ENCODE results near the gene SHROOM2. TPM values are rescaled to one million over a fixed set of nuclear protein-coding genes. Genes with fewer than 3 reads are reported as not detected.

Gene SHROOM2
- total RNA-seq, 1 experiment from 2014 or later, result 5.3 TPM

GRCh38 chrX:9861711-9862110 is 75.5 kb downstream of the SHROOM2 start:
- intact Hi-C loops (cut with micrococcal nuclease), result no loop called here
- no peak overlapping the region for H3K4me2 ChIP-seq (ENCODE audit: low read length)
- H4K20me1 ChIP-seq (ENCODE audit: insufficient read depth), result no peaks in the 10 kb centered on the region
- no peak overlapping the region for H3K4me3 ChIP-seq (replicated peaks in 1 of 2; ENCODE audit: low read depth in 1 of 2, low read length in 2 of 2)
- H3K27ac ChIP-seq (ENCODE audit: low read depth, low read length), result no peak overlapping the region
- ChIA-PET RAD21 (ENCODE audit: low non-redundant PET in 1 of 2, low total read pairs in 2 of 2, uncharacterized antibody in 2 of 2, unreplicated experiment in 2 of 2) (no interaction called here), POLR2A (no interaction called here), CTCF (no interaction called here)
- no peak for DNase-seq (ENCODE audit: low read depth, low spot score)
- no peaks in the 10 kb centered on the region for H3K9me2 ChIP-seq (ENCODE audit: insufficient read depth)
- H3K27me3 ChIP-seq (ENCODE audit: insufficient read depth, low read length), result no peaks in the 10 kb centered on the region
- H2AFZ ChIP-seq (ENCODE audit: low read depth, low read length, poor library complexity, severe bottlenecking), result no peak overlapping the region
- H3K9ac ChIP-seq (ENCODE audit: low read length), result no peak overlapping the region
- no peak for ATAC-seq
- peaks cover 10 to 20% of the 10 kb centered on the region in 2 experiments for H3K4me1 ChIP-seq (ENCODE audit: control insufficient read depth in 1 of 2, insufficient read depth in 2 of 2, low read length in 2 of 2)
- no TSS peak for BruUV-seq (replicated peaks)
- H3K9me3 ChIP-seq (ENCODE audit: control insufficient read depth in 1 of 2, insufficient read depth in 1 of 2, low read depth in 1 of 2, low read length in 2 of 2), result no peaks in the 10 kb centered on the region
- no peak for TF ChIP-seq RAD21 (IDR thresholded peaks at IDR 0.05; ENCODE audit: low read depth)
- no peak for TF ChIP-seq POLR2AphosphoS5 (IDR thresholded peaks at IDR 0.05; ENCODE audit: low read depth, low read length)
- no peak for TF ChIP-seq ZFX (IDR thresholded peaks at IDR 0.05)
- no peak for TF ChIP-seq EGR1 (IDR thresholded peaks at IDR 0.05; ENCODE audit: low read depth)
- TF ChIP-seq SIN3A (IDR thresholded peaks at IDR 0.05; ENCODE audit: low read depth), result no peak
- no peak for TF ChIP-seq MAX (IDR thresholded peaks at IDR 0.05)
- TF ChIP-seq SRF (IDR thresholded peaks at IDR 0.05; ENCODE audit: low read depth), result no peak
- TF ChIP-seq POLR2A (IDR thresholded peaks at IDR 0.05; ENCODE audit: borderline replicate concordance, extremely low read depth, insufficient read depth, insufficient read length), result no peak
- no peak for TF ChIP-seq ATF3 (IDR thresholded peaks at IDR 0.05)
- TF ChIP-seq FOSL1 (IDR thresholded peaks at IDR 0.05; ENCODE audit: low read depth), result no peak
- no peak for TF ChIP-seq YY1 (IDR thresholded peaks at IDR 0.05; ENCODE audit: extremely low read depth, insufficient replicate concordance, low read depth, low read length)
- no peak for TF ChIP-seq SP1 (IDR thresholded peaks at IDR 0.05; ENCODE audit: low read depth)
- TF ChIP-seq CBX3 (IDR thresholded peaks at IDR 0.05; ENCODE audit: low read depth), result no peak
- TF ChIP-seq CEBPB (IDR thresholded peaks at IDR 0.05; ENCODE audit: low read depth), result no peak
- TF ChIP-seq EZH2phosphoT487 (IDR thresholded peaks at IDR 0.05; ENCODE audit: borderline replicate concordance), result no peak
- TF ChIP-seq, protein P1, sequence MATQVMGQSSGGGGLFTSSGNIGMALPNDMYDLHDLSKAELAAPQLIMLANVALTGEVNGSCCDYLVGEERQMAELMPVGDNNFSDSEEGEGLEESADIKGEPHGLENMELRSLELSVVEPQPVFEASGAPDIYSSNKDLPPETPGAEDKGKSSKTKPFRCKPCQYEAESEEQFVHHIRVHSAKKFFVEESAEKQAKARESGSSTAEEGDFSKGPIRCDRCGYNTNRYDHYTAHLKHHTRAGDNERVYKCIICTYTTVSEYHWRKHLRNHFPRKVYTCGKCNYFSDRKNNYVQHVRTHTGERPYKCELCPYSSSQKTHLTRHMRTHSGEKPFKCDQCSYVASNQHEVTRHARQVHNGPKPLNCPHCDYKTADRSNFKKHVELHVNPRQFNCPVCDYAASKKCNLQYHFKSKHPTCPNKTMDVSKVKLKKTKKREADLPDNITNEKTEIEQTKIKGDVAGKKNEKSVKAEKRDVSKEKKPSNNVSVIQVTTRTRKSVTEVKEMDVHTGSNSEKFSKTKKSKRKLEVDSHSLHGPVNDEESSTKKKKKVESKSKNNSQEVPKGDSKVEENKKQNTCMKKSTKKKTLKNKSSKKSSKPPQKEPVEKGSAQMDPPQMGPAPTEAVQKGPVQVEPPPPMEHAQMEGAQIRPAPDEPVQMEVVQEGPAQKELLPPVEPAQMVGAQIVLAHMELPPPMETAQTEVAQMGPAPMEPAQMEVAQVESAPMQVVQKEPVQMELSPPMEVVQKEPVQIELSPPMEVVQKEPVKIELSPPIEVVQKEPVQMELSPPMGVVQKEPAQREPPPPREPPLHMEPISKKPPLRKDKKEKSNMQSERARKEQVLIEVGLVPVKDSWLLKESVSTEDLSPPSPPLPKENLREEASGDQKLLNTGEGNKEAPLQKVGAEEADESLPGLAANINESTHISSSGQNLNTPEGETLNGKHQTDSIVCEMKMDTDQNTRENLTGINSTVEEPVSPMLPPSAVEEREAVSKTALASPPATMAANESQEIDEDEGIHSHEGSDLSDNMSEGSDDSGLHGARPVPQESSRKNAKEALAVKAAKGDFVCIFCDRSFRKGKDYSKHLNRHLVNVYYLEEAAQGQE (IDR thresholded peaks at IDR 0.05; ENCODE audit: low read depth), result no peak
- no peak for TF ChIP-seq CTCF (IDR thresholded peaks at IDR 0.05 in 2 of 3, conservative IDR thresholded peaks at IDR 0.05 in 1 of 3; ENCODE audit: borderline replicate concordance in 1 of 3, insufficient read depth in 1 of 3, low read depth in 2 of 3, low read length in 2 of 3)
- TF ChIP-seq ZNF274 (IDR thresholded peaks at IDR 0.05; ENCODE audit: low read depth, low read length), result no peak
- TF ChIP-seq EZH2 (IDR thresholded peaks at IDR 0.05), result no peak
- no peak for TF ChIP-seq JUND (IDR thresholded peaks at IDR 0.05)
- H3K36me3 ChIP-seq (ENCODE audit: control insufficient read depth in 1 of 2, insufficient read depth in 2 of 2, low read length in 2 of 2), result no peaks in the 10 kb centered on the region
- no peaks in the 10 kb centered on the region for H3K79me2 ChIP-seq (ENCODE audit: insufficient read depth, low read length)

Measured in HCT116 (cell line).